ENCODE measurements around the gene SLC35F4.

The SLC35F4 gene

GRCh38 chr14:57533214-57533613 is 332.7 kb downstream of the SLC35F4 start:
- DNase-seq, result no peak
- H3K4me3 ChIP-seq (ENCODE audit: insufficient read depth, low read depth, low read length, poor library complexity, severe bottlenecking), result no peak overlapping the region

GRCh38 chr14:57530571-57530970 is 335.3 kb downstream of the SLC35F4 start:
- Histone ChIP-seq H3K9me3 (ENCODE audit: control insufficient read depth, low read length) (no peaks in the 10 kb centered on the region), H3K4me3 (ENCODE audit: insufficient read depth, low read depth, low read length, poor library complexity, severe bottlenecking) (no peak overlapping the region), H3K4me1 (ENCODE audit: control insufficient read depth, insufficient read depth, low read length, poor library complexity, severe bottlenecking) (no peaks in the 10 kb centered on the region), H3K36me3 (ENCODE audit: control insufficient read depth, insufficient read depth, low read length) (no peaks in the 10 kb centered on the region), H3K27me3 (replicated peaks; ENCODE audit: control insufficient read depth, insufficient read depth, low read length, poor library complexity, severe bottlenecking) (no peaks in the 10 kb centered on the region), H3K27ac (ENCODE audit: insufficient read depth, low read length, poor library complexity, severe bottlenecking) (no peak overlapping the region)
- DNase-seq, result no peak

More at GRCh38 chr14:57533214-57533613, 332.7 kb downstream of the SLC35F4 start:
- Histone ChIP-seq H3K36me3 (ENCODE audit: control insufficient read depth, insufficient read depth, low read length) (no peaks in the 10 kb centered on the region), H3K27me3 (replicated peaks; ENCODE audit: control insufficient read depth, insufficient read depth, low read length, poor library complexity, severe bottlenecking) (no peaks in the 10 kb centered on the region), H3K4me1 (ENCODE audit: control insufficient read depth, insufficient read depth, low read length, poor library complexity, severe bottlenecking) (no peaks in the 10 kb centered on the region), H3K27ac (ENCODE audit: insufficient read depth, low read length, poor library complexity, severe bottlenecking) (no peak overlapping the region), H3K9me3 (ENCODE audit: control insufficient read depth, low read length) (no peaks in the 10 kb centered on the region)

- H3K27me3 ChIP-seq (replicated peaks; ENCODE audit: control insufficient read depth, insufficient read depth, low read length, poor library complexity, severe bottlenecking), result no peaks in the 10 kb centered on the region
- H3K36me3 ChIP-seq (ENCODE audit: control insufficient read depth, insufficient read depth, low read length), result no peaks in the 10 kb centered on the region
- H3K27ac ChIP-seq (ENCODE audit: insufficient read depth, low read length, poor library complexity, severe bottlenecking), result no peak overlapping the region
- no peaks in the 10 kb centered on the region for H3K9me3 ChIP-seq (ENCODE audit: control insufficient read depth, low read length)
- DNase-seq, result no peak
- H3K4me3 ChIP-seq (ENCODE audit: insufficient read depth, low read depth, low read length, poor library complexity, severe bottlenecking), result no peak overlapping the region
- no peaks in the 10 kb centered on the region for H3K4me1 ChIP-seq (ENCODE audit: control insufficient read depth, insufficient read depth, low read length, poor library complexity, severe bottlenecking)
Measured at GRCh38 chr14:57526942-57527341, 338.9 kb downstream of the SLC35F4 start.

- no peak for DNase-seq
- no peaks in the 10 kb centered on the region for H3K27me3 ChIP-seq (replicated peaks; ENCODE audit: control insufficient read depth, insufficient read depth, low read length, poor library complexity, severe bottlenecking)
- H3K36me3 ChIP-seq (ENCODE audit: control insufficient read depth, insufficient read depth, low read length), result no peaks in the 10 kb centered on the region
- no peak overlapping the region for H3K4me3 ChIP-seq (ENCODE audit: insufficient read depth, low read depth, low read length, poor library complexity, severe bottlenecking)
- no peaks in the 10 kb centered on the region for H3K9me3 ChIP-seq (ENCODE audit: control insufficient read depth, low read length)
- H3K27ac ChIP-seq (ENCODE audit: insufficient read depth, low read length, poor library complexity, severe bottlenecking), result no peak overlapping the region
- H3K4me1 ChIP-seq (ENCODE audit: control insufficient read depth, insufficient read depth, low read length, poor library complexity, severe bottlenecking), result no peaks in the 10 kb centered on the region
Measured at GRCh38 chr14:57519043-57519442, 346.8 kb downstream of the SLC35F4 start.

Measured in effector memory CD4-positive, alpha-beta T cell (primary cell).